GM12875 (cell line): ENCODE data around the gene TBC1D8B.
A peak's percentile ranks its signal among the peaks of the same experiment; 100 is the strongest.

Experiments used
- H3K4me3 ChIP-seq: one replicate; pipeline ENCODE4 v1.5.1; 2011; ENCODE audit warnings: low read depth, low read length, control low read depth
- CTCF ChIP-seq: IDR thresholded peaks from 2 replicates; pipeline ENCODE4 v1.5.1; 2011; ENCODE audit warnings: low read depth, mild to moderate bottlenecking, control low read depth, inconsistent platforms, low read length, moderate library complexity, borderline replicate concordance; ENCODE audit not compliant: insufficient read depth

TBC1D8B gene

GRCh38 chrX:106875151-106875550 lies 72.7 kb downstream of the TBC1D8B start:
- no peak for TF ChIP-seq CTCF
- H3K4me3 ChIP-seq: no peak overlapping the region

- no peak for TF ChIP-seq CTCF
- H3K4me3 ChIP-seq: no peak overlapping the region
These were observed 87.0 kb downstream of the TBC1D8B start for GRCh38 chrX:106889468-106889867.

GRCh38 chrX:106891762-106892460 lies 89.4 kb downstream of the TBC1D8B start:
- H3K4me3 ChIP-seq: no peak overlapping the region
- TF ChIP-seq CTCF: no peak

- no peak overlapping the region for H3K4me3 ChIP-seq
- TF ChIP-seq CTCF: peak; percentile 91
These were observed 92.0 kb downstream of the TBC1D8B start for GRCh38 chrX:106894392-106894909.

- TF ChIP-seq CTCF: no peak
These were observed 92.5 kb downstream of the TBC1D8B start for GRCh38 chrX:106894978-106895452.

GRCh38 chrX:106897259-106897658 lies 94.8 kb downstream of the TBC1D8B start:
- no peak overlapping the region for H3K4me3 ChIP-seq
- TF ChIP-seq CTCF: no peak

More at GRCh38 chrX:106894978-106895452, 92.5 kb downstream of the TBC1D8B start:
- H3K4me3 ChIP-seq: no peak overlapping the region

- H3K4me3 ChIP-seq: no peak overlapping the region
- peak; percentile 42; the same call in 1 of the 2 replicates for TF ChIP-seq CTCF
These were observed 96.0 kb downstream of the TBC1D8B start for GRCh38 chrX:106898462-106898861.
